CD4-positive, alpha-beta T cell treated with Interleukin-1 beta for 1 hour (primary cell): ENCODE results near the gene PTPRN2.

Experiments
- DNase-seq, 2 donors: peaks; one replicate each; pipeline ENCODE4 v3.0.0-alpha.2; 2020 to 2022

Gene PTPRN2

GRCh38 chr7:157723205-157723604 is 864.4 kb downstream of the PTPRN2 start:
- no peak for DNase-seq

GRCh38 chr7:157722137-157723060 is 865.2 kb downstream of the PTPRN2 start:
- no peak for DNase-seq

GRCh38 chr7:157721468-157722136 is 866.0 kb downstream of the PTPRN2 start:
- DNase-seq, result no peak

GRCh38 chr7:157719705-157720655 is 867.6 kb downstream of the PTPRN2 start:
- DNase-seq, result no peak

GRCh38 chr7:157719008-157719682 is 868.5 kb downstream of the PTPRN2 start:
- no peak for DNase-seq

GRCh38 chr7:157718303-157719007 is 869.2 kb downstream of the PTPRN2 start:
- no peak for DNase-seq

- no peak for DNase-seq
Measured at GRCh38 chr7:157717211-157718174, 870.1 kb downstream of the PTPRN2 start.

GRCh38 chr7:157715938-157716280 is 871.7 kb downstream of the PTPRN2 start:
- no peak for DNase-seq

GRCh38 chr7:157715071-157715937 is 872.3 kb downstream of the PTPRN2 start:
- no peak for DNase-seq

- no peak for DNase-seq
Measured at GRCh38 chr7:157714166-157715070, 873.2 kb downstream of the PTPRN2 start.

- no peak for DNase-seq
Measured at GRCh38 chr7:157713591-157713990, 874.0 kb downstream of the PTPRN2 start.

- DNase-seq, result no peak
Measured at GRCh38 chr7:157712666-157713235, 874.9 kb downstream of the PTPRN2 start.

- DNase-seq, result no peak
Measured at GRCh38 chr7:157711353-157711888, 876.2 kb downstream of the PTPRN2 start.

GRCh38 chr7:157710396-157710795 is 877.2 kb downstream of the PTPRN2 start:
- no peak for DNase-seq

GRCh38 chr7:157709531-157710251 is 877.9 kb downstream of the PTPRN2 start:
- DNase-seq, result no peak

GRCh38 chr7:157708919-157709295 is 878.7 kb downstream of the PTPRN2 start:
- DNase-seq, result no peak
